ENCODE measurements around the gene IL12A. TPM values are rescaled to one million over a fixed set of nuclear protein-coding genes. Genes with fewer than 3 reads are reported as not detected.

IL12A gene
- total and polyA plus RNA-seq, 10 of the 15 experiments (the other 5 are each of a cell fraction or from before 2014, with no cell fraction given) = 0.50 to 10.9 (median 3.5) TPM

GRCh38 chr3:159964166-159964973, 24.3 kb upstream of the IL12A start:
- H4K20me1 ChIP-seq (ENCODE audit: control insufficient read depth, insufficient read depth) = no peaks in the 10 kb centered on the region
- H3K36me3 ChIP-seq (ENCODE audit: control insufficient read depth in 2 of 2, insufficient read depth in 2 of 2, low read length in 1 of 2) = no peaks in the 10 kb centered on the region
- no peaks in the 10 kb centered on the region for H3K9me3 ChIP-seq (replicated peaks; ENCODE audit: control insufficient read depth, insufficient read depth, low read length)
- intact Hi-C loops (cut with micrococcal nuclease; ENCODE audit: unreplicated experiment) = loop anchor here (1.0 to 2.0 kb wide), 3 partner anchors 42 to 78 kb away; no protein-coding TSS in a partner anchor
- in situ Hi-C loops (cut with MboI) = no loop called here
- H3K27me3 ChIP-seq (replicated peaks in 1 of 2; ENCODE audit: control insufficient read depth in 2 of 2, insufficient read depth in 2 of 2, low read length in 1 of 2) = no peaks in the 10 kb centered on the region
- ChIA-PET POLR2A (interaction anchor here (0.7 to 1.5 kb wide), 4 partner anchors 12 to 1164 kb away, joined by 3 to 6 read pairs (median 4); no protein-coding TSS in a partner anchor), CTCF (interaction anchor here (0.7 to 1.0 kb wide), 2 partner anchors 22 to 34 kb away, joined by 4 to 6 read pairs; no protein-coding TSS in a partner anchor), SMC1A (ENCODE audit: uncharacterized antibody, unreplicated experiment) (interaction anchor here (0.6 to 1.2 kb wide), 4 partner anchors 60 to 256 kb away, joined by 3 to 4 read pairs (median 3); no protein-coding TSS in a partner anchor), RAD21 (ENCODE audit: unreplicated experiment) (no interaction called here)
- peak overlapping the region; percentile 60; the same call in 1 of the 2 replicates for H3K4me3 ChIP-seq
- WGBS (ENCODE audit: insufficient coverage, insufficient replicate concordance, low lambda C conversion rate, missing lambda C conversion rate) = 1% methylated on average over 7 of the region's 7 CpGs
- peak; percentile 97 for ATAC-seq
- H2AFZ ChIP-seq (ENCODE audit: control insufficient read depth, low read depth, low read length) = peak overlapping the region; percentile 82
- H3K4me2 ChIP-seq (ENCODE audit: control insufficient read depth, insufficient read depth) = peak overlapping the region; percentile 81
- H3K9ac ChIP-seq (ENCODE audit: control insufficient read depth, insufficient read depth, low read length) = peak overlapping the region; percentile 56
- no peaks in the 10 kb centered on the region for H3K79me2 ChIP-seq (ENCODE audit: control insufficient read depth, insufficient read depth, low read length)
- peak; percentile 75 for FAIRE-seq
- H3K27ac ChIP-seq (ENCODE audit: control insufficient read depth, insufficient read depth) = peak overlapping the region; percentile 71
- no TSS peak for BruUV-seq (replicated peaks)
- peaks cover 11% of the 10 kb centered on the region; the same call in 1 of the 2 replicates for H3K4me1 ChIP-seq (ENCODE audit: control insufficient read depth, insufficient read depth, low read length)
- DNase-seq (ENCODE audit: low read depth, low spot score) = peak; percentile 74
- TF ChIP-seq PBX3 (IDR thresholded peaks at IDR 0.05; ENCODE audit: insufficient replicate concordance, low read depth, low read length) = no peak
- TF ChIP-seq TBL1XR1 (IDR thresholded peaks at IDR 0.05; ENCODE audit: low read depth, low read length) = peak; percentile 80
- peak; percentile 66; the same call in 1 of the 2 replicates for TF ChIP-seq BACH1 (IDR thresholded peaks at IDR 0.05; ENCODE audit: borderline replicate concordance)
- no peak for TF ChIP-seq E2F8 (IDR thresholded peaks at IDR 0.05; ENCODE audit: low read depth, partially characterized antibody)
- peak; percentile 78; the same call in 1 of the 2 replicates for TF ChIP-seq CREM (IDR thresholded peaks at IDR 0.05; ENCODE audit: low read depth)
- peak; percentile 88 to 95 for TF ChIP-seq IKZF2 (IDR thresholded peaks at IDR 0.05)
- no peak; the same call in 1 of the 2 replicates for TF ChIP-seq CBFB (IDR thresholded peaks at IDR 0.05; ENCODE audit: low read depth)
- TF ChIP-seq JUNB (IDR thresholded peaks at IDR 0.05) = peak; percentile 98
- 0 out of 2 replicates have a peak, but pooled peaks have one; percentile 49 for TF ChIP-seq SMARCA5 (IDR thresholded peaks at IDR 0.05)
- TF ChIP-seq E2F4 (IDR thresholded peaks at IDR 0.05; ENCODE audit: low read depth, low read length) = no peak
- no peak for TF ChIP-seq CBX3 (IDR thresholded peaks at IDR 0.05; ENCODE audit: borderline replicate concordance, low read depth)
- TF ChIP-seq NFYB (IDR thresholded peaks at IDR 0.05; ENCODE audit: insufficient read depth, low read depth, low read length) = no peak
- peak in 1 of 2 experiments; percentile 56; a peak in 1 of 4 replicates for TF ChIP-seq ETV6 (conservative IDR thresholded peaks at IDR 0.05 in 1 of 2, IDR thresholded peaks at IDR 0.05 in 1 of 2; ENCODE audit: borderline replicate concordance in 1 of 2, low read depth in 1 of 2)
- TF ChIP-seq BHLHE40 (IDR thresholded peaks at IDR 0.05; ENCODE audit: borderline replicate concordance in 1 of 2, low read depth in 2 of 2, low read length in 1 of 2) = peak in 1 of 2 experiments; percentile 66; a peak in 3 of 4 replicates
- TF ChIP-seq ATF7 (IDR thresholded peaks at IDR 0.05; ENCODE audit: low read depth) = peak; percentile 93
- peak; percentile 70 for TF ChIP-seq IKZF1 (conservative IDR thresholded peaks at IDR 0.05)
- peak; percentile 80; the same call in 1 of the 2 replicates for TF ChIP-seq MTA3 (IDR thresholded peaks at IDR 0.05; ENCODE audit: borderline replicate concordance, low read length)
- peak; percentile 64; the same call in 1 of the 2 replicates for TF ChIP-seq BCL11A (IDR thresholded peaks at IDR 0.05; ENCODE audit: low read depth, low read length)
